ENCODE data around the gene CHEK1. TPM values are rescaled to one million over a fixed set of nuclear protein-coding genes. Genes with fewer than 3 reads are reported as not detected.
"Not testable (repeated sequence)": the region's sequence is repeated elsewhere in the genome, so short reads cannot be mapped to it uniquely, and the experiment has no call there.

CHEK1 gene
- 100 to 1,000 TPM in 2 of 3 donors, 10 to 100 TPM in 1; 93.4 to 134 (median 108) TPM for total RNA-seq

DNA sequence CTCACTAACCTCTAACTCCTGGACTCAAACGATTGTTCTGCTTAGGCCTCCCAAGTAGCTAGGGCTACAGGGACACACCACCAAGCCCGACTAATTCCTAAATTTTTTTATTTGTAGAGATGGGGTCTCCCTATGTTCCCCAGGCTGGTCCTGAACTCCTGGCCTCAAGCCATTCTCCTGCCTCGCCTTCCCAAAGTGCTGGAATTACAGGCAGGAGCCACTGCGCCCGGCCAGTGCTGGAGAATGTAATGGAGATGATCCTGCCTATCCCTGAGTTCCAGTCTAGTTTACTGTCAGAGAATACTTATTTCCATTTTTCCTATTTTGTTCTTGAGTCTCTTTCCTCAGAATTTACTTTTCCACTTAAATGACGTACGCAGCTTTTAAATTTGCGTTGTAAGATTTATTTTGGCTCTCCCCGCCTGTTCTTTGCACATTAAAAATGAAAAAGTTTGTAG is at the start of gene CHEK1:
CHEK1 (plus strand) TSS at position 408 of the 458 bp plus-strand sequence. CDS start 1,606 bp downstream, outside the sequence.
- peaks cover 17% of the 10 kb centered on the region for H3K4me1 Mint-ChIP-seq (ENCODE audit: low read depth)
- H3K36me3 Mint-ChIP-seq (ENCODE audit: insufficient read depth): peaks cover 7% of the 10 kb centered on the region
- ATAC-seq (no peak), DNase-seq (no peak)
- peak within 1 kb of the TSS; percentile 97 for H3K4me3 Mint-ChIP-seq
- H3K9me3 Mint-ChIP-seq: no peaks in the 10 kb centered on the region
- no peaks in the 10 kb centered on the region for H3K27me3 Mint-ChIP-seq (ENCODE audit: low read depth)

DNA sequence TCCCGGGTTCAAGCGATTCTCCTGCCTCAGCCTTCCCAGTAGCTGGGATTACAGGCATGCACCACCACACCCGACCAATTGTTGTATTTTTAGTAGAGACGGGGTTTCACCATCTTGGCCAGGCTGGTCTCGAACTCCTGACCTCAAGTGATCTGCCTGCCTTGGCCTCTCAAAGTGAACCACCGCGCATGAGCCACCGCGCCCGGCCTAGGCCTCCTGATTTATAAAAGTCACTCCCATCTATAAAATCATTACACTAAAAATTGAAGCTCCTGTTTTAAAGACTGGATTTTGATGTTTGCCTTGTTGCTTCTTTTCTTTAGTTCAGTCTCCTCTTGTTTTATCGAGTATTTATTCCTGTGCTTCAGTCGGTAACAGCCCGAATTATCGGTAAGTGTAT is 47.8 kb upstream of the CHEK1 start:
- not testable (repeated sequence) for DNase-seq; H3K4me1 Mint-ChIP-seq (ENCODE audit: low read depth); H3K9me3 Mint-ChIP-seq; ATAC-seq; H3K4me3 Mint-ChIP-seq; H3K27me3 Mint-ChIP-seq (ENCODE audit: low read depth)
- peaks cover 50% of the 10 kb centered on the region for H3K36me3 Mint-ChIP-seq (ENCODE audit: insufficient read depth)

DNA sequence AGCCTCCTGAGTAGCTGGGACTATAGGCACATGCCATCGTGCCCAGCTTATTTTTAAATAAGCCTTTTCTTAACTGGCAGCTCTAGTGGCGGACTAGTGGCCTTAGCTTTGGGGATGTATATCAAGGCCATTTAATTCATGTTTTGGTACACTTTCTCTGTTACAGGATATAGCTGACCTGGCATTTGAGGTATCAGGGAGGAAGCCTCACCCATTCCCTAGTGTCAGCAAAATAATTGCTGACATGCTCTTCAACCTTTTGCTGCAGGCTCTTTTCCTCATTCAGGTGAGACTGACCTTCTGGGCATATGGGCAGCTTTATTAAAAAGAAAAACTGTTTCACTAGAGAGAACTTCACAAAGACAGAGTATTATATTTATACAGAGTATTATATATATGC is 46.2 kb upstream of the CHEK1 start:
- no peaks in the 10 kb centered on the region for H3K27me3 Mint-ChIP-seq (ENCODE audit: low read depth)
- no peak overlapping the region for H3K4me3 Mint-ChIP-seq
- no peak for ATAC-seq
- H3K9me3 Mint-ChIP-seq: no peaks in the 10 kb centered on the region
- peaks cover 54% of the 10 kb centered on the region for H3K36me3 Mint-ChIP-seq (ENCODE audit: insufficient read depth)
- peaks cover 2% of the 10 kb centered on the region for H3K4me1 Mint-ChIP-seq (ENCODE audit: low read depth)
- DNase-seq: no peak

DNA sequence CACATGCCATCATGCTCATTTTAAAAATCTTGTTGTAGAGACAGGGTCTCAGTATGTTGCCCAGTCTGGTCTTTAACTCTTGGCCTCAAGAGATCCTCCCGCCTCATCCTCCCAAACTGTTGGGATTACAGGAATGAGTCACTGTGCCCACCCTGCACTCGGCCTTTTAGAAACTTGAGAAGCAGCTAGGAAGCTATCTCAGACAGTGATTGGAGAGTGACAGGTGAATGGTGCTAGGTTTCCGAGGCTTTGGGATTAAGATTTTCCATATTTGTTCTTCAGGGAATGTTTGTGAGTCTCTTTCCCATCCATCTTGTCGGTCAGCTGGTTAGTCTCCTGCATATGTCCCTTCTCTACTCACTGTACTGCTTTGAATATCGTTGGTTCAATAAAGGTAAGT is 45.2 kb upstream of the CHEK1 start:
- H3K9me3 Mint-ChIP-seq: no peaks in the 10 kb centered on the region
- DNase-seq (no peak), ATAC-seq (no peak)
- H3K27me3 Mint-ChIP-seq (ENCODE audit: low read depth): no peaks in the 10 kb centered on the region
- peaks cover 2% of the 10 kb centered on the region for H3K4me1 Mint-ChIP-seq (ENCODE audit: low read depth)
- peaks cover 57% of the 10 kb centered on the region for H3K36me3 Mint-ChIP-seq (ENCODE audit: insufficient read depth)
- no peak overlapping the region for H3K4me3 Mint-ChIP-seq

DNA sequence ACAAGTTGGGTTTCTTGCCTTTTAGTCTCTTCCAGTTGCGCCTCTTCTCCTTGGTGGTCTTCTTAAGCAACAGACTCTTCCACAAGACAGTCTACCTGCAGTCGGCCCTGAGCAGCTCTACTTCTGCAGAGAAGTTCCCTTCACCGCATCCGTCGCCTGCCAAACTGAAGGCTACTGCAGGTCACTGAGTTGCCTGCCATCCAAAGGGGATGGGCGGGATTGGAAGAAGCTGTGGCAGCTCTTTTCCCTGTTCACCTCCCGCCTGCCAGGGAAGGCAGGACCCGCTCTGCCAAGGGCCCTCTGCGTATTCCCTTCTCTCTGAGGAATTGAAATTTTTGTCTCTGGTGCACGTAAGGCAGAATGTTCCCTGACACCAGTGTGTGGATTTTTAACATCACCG is 41.5 kb upstream of the CHEK1 start:
- ATAC-seq: no peak
- no peaks in the 10 kb centered on the region for H3K9me3 Mint-ChIP-seq
- peaks cover 35% of the 10 kb centered on the region for H3K36me3 Mint-ChIP-seq (ENCODE audit: insufficient read depth)
- H3K4me1 Mint-ChIP-seq (ENCODE audit: low read depth): peaks cover 3% of the 10 kb centered on the region
- H3K4me3 Mint-ChIP-seq: no peak overlapping the region
- DNase-seq: no peak
- H3K27me3 Mint-ChIP-seq (ENCODE audit: low read depth): no peaks in the 10 kb centered on the region

DNA sequence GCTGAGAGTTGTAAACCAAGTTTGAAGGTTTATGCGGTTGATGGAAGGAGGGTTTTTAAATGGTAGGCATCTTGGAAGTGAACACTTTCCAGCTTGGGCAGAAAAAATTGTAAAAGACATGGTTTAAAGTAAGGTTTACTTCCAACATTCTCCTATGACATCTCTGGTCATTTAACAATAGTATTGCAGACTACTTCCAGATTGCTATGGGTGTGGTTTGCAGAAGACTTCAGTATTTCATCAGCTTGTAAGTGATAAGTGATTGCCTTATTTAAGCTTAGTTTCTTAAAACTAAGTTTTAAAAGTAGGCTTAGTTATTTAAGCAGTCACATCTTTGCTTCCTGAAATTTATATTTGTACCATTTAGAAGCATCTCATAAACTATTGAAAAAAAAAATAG is 39.5 kb upstream of the CHEK1 start:
- DNase-seq (no peak), ATAC-seq (no peak)
- H3K27me3 Mint-ChIP-seq (ENCODE audit: low read depth): no peaks in the 10 kb centered on the region
- peaks cover 3% of the 10 kb centered on the region for H3K4me1 Mint-ChIP-seq (ENCODE audit: low read depth)
- H3K36me3 Mint-ChIP-seq (ENCODE audit: insufficient read depth): peaks cover 25% of the 10 kb centered on the region
- H3K4me3 Mint-ChIP-seq: no peak overlapping the region
- H3K9me3 Mint-ChIP-seq: no peaks in the 10 kb centered on the region

DNA sequence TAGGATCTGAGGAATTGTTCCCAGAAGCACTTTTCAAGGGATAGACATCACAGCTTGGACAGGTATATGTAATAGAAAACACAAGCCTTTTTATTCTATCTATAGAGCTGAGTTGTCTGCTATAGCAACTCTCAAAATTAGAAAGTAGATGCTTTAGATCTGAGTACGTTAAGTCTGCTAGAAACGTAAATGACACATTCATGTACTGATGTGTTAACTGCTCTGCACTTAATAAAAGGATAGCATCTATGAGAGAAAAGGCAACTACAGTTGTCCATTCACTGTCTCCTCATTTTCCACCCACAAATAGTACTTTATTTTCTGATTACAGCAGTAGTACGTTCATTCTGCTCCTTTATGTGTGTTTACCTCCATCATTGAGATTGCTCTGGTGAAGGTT is 38.3 kb upstream of the CHEK1 start:
- H3K4me1 Mint-ChIP-seq (ENCODE audit: low read depth): peaks cover 9% of the 10 kb centered on the region
- DNase-seq (no peak), ATAC-seq (no peak)
- H3K27me3 Mint-ChIP-seq (ENCODE audit: low read depth): no peaks in the 10 kb centered on the region
- H3K36me3 Mint-ChIP-seq (ENCODE audit: insufficient read depth): peaks cover 22% of the 10 kb centered on the region
- H3K9me3 Mint-ChIP-seq: no peaks in the 10 kb centered on the region
- H3K4me3 Mint-ChIP-seq: no peak overlapping the region

DNA sequence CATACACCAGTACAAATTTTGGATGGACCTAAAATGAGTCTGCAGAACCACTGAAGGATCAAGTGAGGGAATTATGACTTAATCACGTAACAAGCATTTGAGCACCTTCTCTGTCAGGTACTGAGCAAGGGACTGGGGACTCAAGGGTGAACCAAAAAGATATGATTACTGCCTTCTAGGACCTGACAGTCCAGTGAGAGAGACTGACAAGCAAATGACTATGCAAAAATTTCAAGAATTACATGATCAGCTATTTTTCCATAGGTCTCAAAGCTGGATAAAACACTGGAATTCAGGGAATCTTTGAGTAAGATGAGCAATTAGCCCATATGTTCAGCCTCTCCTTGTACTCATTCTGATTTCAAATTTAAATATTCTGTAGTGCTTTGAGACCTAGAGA is 37.5 kb upstream of the CHEK1 start:
- Mint-ChIP-seq H3K27me3 (ENCODE audit: low read depth) (no peaks in the 10 kb centered on the region), H3K4me3 (no peak overlapping the region), H3K36me3 (ENCODE audit: insufficient read depth) (peaks cover 22% of the 10 kb centered on the region), H3K4me1 (ENCODE audit: low read depth) (peaks cover 11% of the 10 kb centered on the region), H3K9me3 (no peaks in the 10 kb centered on the region)
- DNase-seq: no peak
- no peak for ATAC-seq

DNA sequence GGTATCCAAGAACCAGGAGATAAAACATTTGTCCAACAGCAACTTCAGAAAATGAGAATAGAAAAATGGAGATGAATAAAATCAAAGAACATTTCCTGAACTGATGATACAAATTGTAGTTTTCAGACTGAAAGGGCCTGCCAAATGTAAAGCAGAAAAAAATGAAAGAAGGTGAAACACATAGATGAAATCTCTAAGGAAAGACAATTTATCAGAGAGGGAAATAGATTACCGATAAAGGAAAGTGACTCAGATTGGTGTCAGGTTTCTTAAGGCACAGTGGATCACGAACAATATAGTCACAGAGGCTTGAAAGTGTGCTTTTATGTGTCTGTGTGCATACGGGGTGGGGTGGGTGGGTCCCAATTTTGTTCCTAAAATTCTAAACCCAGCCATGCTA is 36.5 kb upstream of the CHEK1 start:
- peaks cover 16% of the 10 kb centered on the region for H3K4me1 Mint-ChIP-seq (ENCODE audit: low read depth)
- no peaks in the 10 kb centered on the region for H3K9me3 Mint-ChIP-seq
- H3K27me3 Mint-ChIP-seq (ENCODE audit: low read depth): no peaks in the 10 kb centered on the region
- H3K4me3 Mint-ChIP-seq: no peak overlapping the region
- peaks cover 14% of the 10 kb centered on the region for H3K36me3 Mint-ChIP-seq (ENCODE audit: insufficient read depth)
- ATAC-seq (no peak), DNase-seq (no peak)

DNA sequence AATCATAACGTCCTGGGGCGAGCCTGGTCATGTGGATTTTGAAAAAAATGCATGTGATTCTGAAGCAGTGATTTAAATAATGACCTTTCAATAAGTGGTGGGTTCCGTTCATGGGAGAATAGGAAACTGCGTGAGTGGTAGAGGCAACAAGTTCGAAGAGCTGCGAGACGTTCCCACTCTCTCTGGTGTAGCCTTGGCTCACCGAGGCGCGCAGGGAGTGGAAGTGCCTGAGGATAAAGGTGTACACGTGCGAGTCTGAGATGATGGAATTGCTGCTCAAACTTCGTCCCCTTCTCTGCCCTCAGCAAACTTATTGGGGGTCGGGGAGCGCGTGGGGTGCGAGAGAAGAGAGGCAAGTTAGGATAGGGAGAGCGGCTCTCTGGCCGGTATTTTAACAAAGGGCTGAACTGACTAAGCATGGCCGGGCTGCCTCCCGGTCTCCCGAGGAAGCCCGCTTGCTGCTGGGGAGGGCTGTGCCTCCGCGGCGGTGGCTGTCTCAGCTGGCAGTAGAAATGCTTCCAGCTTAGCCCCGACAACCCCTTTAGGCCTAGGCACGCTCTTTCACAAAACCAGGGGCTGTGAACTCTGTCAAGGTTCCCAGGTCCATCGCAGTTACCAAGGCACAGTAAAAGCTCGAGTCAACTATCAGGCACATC is 33.2 kb upstream of the CHEK1 start:
- H3K36me3 Mint-ChIP-seq (ENCODE audit: insufficient read depth): peaks cover 8% of the 10 kb centered on the region
- H3K4me1 Mint-ChIP-seq (ENCODE audit: low read depth): peaks cover 40% of the 10 kb centered on the region
- peak; percentile 31 for DNase-seq
- no peaks in the 10 kb centered on the region for H3K27me3 Mint-ChIP-seq (ENCODE audit: low read depth)
- peak overlapping the region; percentile 99 for H3K4me3 Mint-ChIP-seq
- peak; percentile 15 to 19 for ATAC-seq
- H3K9me3 Mint-ChIP-seq: no peaks in the 10 kb centered on the region

DNA sequence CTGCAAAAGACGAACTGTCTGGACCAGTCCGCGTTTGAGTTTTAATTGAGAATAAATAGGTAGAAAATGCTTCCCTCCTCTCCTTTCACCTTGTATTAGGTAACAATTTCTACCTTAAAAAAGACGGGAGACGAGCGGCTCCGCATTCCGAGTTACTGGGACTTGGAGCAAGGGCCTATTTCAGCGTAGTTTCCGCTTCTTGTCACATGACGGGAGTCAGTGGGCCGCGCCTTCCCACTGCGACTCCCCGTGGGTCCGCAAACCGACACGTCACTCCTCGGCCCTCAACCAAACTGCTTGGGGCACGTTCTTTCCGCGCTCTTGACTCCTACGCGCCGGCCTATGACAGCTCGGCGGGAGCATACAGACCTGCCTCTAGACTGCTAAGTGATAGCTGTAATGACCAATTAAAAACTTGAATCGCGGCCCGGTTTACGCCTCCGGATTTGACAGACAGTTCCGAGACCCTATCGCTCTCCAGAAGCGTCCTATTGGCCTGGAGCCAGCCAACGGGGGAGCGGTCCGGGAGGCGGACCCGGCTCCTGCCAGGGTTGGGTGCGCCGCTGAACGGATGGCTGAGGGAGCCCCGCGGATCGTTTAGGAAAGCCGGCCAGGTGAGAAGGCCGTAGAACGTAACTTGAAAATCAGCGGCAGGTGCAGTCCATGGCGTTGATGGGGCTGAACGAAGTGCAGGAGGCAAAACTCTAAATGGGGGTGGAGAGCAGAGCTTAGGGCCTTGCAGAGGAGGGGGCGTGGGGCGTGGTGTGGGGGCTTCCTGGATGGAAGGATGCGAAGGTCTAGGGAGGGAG is 32.5 kb upstream of the CHEK1 start, which contains the start of gene STT3A:
STT3A (plus strand) TSS at position 548 of the 809 bp plus-strand sequence. CDS start 3,064 bp downstream, outside the sequence.
- Mint-ChIP-seq H3K4me1 (ENCODE audit: low read depth) (peaks cover 41% of the 10 kb centered on the region), H3K36me3 (ENCODE audit: insufficient read depth) (peaks cover 13% of the 10 kb centered on the region), H3K9me3 (no peaks in the 10 kb centered on the region), H3K4me3 (peak within 1 kb of the TSS; percentile 99), H3K27me3 (ENCODE audit: low read depth) (no peaks in the 10 kb centered on the region)
- DNase-seq (peak; percentile 96), ATAC-seq (peak; percentile 94 to 95)

DNA sequence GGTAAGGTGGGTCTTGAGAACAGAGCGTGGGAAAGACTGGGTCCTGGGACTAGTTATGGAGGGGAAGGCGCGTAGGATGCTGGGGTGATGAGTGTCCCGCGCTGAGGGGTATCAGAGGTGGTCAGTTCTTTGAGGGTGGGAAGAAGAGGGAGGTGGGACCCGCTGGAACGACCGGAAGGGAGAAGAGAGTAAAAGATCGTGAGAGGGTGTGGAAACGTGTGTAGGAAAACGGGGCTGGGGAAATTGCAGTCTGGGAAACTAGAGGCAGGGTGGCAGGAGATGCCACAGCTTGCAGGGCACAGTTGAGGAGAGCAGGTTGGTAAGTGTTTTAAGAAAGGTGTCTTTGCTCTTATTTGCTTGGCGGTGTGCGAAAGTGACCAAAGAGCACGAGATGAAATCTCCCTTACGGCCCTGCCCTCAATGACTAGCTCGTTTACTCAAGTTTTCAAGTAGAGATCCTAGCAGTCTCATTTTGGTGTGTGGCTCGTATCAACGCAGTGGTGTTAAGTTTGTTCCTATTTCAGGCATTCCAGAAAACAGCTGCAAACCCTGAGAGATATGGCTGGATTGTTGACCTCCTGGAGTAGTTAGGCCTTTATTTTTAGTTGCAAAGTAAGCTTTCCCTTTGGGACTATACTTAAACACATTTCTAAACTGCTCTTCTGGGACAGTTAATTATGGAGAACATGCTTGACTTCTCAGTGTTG is 31.7 kb upstream of the CHEK1 start:
- ATAC-seq: peak; percentile 3 to 8
- H3K27me3 Mint-ChIP-seq (ENCODE audit: low read depth): no peaks in the 10 kb centered on the region
- DNase-seq: no peak
- H3K4me3 Mint-ChIP-seq: peak overlapping the region; percentile 99
- peaks cover 40% of the 10 kb centered on the region for H3K4me1 Mint-ChIP-seq (ENCODE audit: low read depth)
- no peaks in the 10 kb centered on the region for H3K9me3 Mint-ChIP-seq
- peaks cover 20% of the 10 kb centered on the region for H3K36me3 Mint-ChIP-seq (ENCODE audit: insufficient read depth)

DNA sequence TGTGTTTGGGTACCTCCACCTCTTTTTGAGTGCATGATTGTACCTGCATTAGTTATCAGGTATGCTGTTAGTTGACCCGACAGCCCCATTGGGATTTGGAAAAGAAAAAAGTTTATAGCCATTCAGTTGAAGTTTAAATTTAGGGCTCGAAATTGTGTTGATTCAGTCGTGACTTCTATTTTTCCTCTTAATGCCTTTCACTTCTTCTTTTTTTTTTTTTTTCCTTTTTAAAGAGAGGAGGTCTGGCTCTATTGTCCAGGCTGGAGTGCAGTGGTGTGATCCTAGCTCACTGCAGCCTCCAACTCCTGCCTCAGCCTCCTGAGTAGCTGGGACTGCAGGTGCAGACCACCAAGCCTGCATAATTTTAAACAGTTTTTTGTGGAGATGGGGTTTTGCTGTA is 30.0 kb upstream of the CHEK1 start:
- ATAC-seq: no peak

DNA sequence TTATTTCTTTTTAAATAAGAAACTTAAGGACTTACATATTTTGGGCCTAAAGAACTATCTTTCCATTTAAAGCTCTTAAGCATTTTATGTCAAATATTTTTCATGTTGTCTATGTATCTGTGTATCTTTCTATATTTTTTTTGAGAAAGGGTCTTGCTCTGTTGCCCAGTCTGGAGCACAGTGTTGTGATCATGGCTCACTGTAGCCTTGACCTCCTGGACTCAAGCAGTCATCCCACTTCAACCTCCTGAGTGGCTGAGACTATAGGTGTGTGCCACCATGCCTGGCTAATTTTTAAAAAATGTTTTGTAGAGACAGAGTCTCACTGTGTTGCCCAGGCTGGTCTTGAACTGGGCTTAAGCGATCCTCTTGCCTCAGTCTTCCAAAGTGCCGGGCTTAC is 24.3 kb upstream of the CHEK1 start:
- H3K36me3 Mint-ChIP-seq (ENCODE audit: insufficient read depth): peaks cover 49% of the 10 kb centered on the region
- ATAC-seq: no peak
- no peak for DNase-seq
- H3K27me3 Mint-ChIP-seq (ENCODE audit: low read depth): no peaks in the 10 kb centered on the region
- no peak overlapping the region for H3K4me3 Mint-ChIP-seq
- no peaks in the 10 kb centered on the region for H3K9me3 Mint-ChIP-seq
- H3K4me1 Mint-ChIP-seq (ENCODE audit: low read depth): peaks cover 9% of the 10 kb centered on the region

More for the DNA sequence above, 30.0 kb upstream of the CHEK1 start:
- H3K4me3 Mint-ChIP-seq: peak overlapping the region; percentile 59
- H3K27me3 Mint-ChIP-seq (ENCODE audit: low read depth): no peaks in the 10 kb centered on the region
- H3K36me3 Mint-ChIP-seq (ENCODE audit: insufficient read depth): peaks cover 26% of the 10 kb centered on the region
- H3K9me3 Mint-ChIP-seq: no peaks in the 10 kb centered on the region
- no peak for DNase-seq
- peaks cover 38% of the 10 kb centered on the region for H3K4me1 Mint-ChIP-seq (ENCODE audit: low read depth)

All from activated T-cell treated with anti-CD3 and anti-CD28 coated beads, Interleukin-2, amount 50 U/mL, for 4 hours (primary cell).